NCI-H524 (cell line): Measurements from ENCODE around the gene LYPD3.
"Not testable (repeated sequence)": the region's sequence is repeated elsewhere in the genome, so short reads cannot be mapped to it uniquely, and the experiment has no call there.

Experiments
- DNase-seq, 2 experiments: peaks; one replicate each; lab custom pipeline; 2025; lab: John Stamatoyannopoulos, UW

LYPD3 gene

DNA sequence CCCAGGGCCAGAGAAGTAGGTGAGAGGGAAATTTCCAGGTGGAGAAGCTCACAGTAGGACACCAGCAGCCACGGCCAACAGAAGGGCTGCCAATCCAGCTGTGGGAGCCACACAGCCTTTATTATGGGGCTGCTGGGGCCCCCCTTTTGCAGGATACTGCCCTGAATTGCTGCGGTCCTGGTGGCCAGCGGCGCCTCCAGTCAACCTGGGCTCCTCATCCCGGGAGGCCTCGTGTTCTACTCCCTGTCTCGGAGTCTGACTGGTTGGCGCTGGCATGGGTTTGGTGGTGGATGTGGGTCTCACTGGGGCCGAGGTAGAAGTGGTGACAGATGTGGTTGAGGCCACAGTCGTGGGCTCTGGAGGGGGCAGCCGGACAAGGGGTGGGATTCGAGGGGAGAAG, 4.1 kb downstream of the LYPD3 start:
- DNase-seq: no peak

- DNase-seq: no peak
These were observed 4.9 kb downstream of the LYPD3 start for GRCh38 chr19:43460362-43461016.

DNA sequence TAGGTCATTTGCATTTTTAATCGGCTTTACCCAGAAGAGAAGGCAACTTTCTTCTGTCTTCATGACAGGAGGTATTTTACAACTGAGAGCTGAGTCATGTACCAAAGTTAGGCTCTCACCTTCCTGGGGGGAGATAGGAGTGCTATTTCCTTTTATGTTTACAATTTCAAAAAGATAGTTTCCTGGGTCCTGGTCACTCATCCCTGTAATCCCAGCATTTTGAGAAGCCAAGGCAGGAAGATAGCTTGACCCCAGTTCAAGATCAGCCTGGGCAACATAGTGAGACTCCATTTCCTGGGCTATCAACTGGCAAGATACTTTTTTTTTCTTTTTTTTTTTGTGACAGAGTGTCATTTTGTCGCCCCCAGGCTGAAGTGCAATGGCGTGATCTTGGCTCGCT, 7.6 kb downstream of the LYPD3 start:
- no peak for DNase-seq

GRCh38 chr19:43455321-43456113, 9.9 kb downstream of the LYPD3 start:
- no peak for DNase-seq

GRCh38 chr19:43454031-43454430, 11.4 kb downstream of the LYPD3 start:
- DNase-seq: no peak

- no peak for DNase-seq
These were observed 12.8 kb downstream of the LYPD3 start for GRCh38 chr19:43452582-43452981.

DNA sequence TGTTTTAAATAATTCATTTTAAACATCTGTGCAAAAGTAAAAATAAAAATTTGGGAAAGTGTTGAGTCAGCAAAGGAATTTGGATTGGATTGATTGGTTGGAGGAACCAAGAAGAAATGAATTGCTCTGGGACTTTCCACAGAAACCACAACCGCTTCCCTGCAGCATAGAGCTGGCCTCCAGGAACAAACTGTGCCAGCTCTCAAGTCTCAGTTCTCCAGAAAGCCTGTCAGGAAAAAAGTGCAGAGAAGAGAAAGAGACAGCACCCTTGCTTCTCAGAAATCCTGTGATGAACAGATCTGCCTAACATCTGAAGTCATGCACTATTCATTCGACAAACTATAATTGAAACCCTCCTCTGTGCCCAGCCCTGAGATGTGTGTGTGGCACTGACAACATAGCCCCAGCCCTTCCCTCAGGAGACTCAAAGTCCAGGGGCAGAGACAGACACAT, 14.8 kb downstream of the LYPD3 start:
- no peak for DNase-seq

GRCh38 chr19:43447655-43448054, 17.8 kb downstream of the LYPD3 start:
- no peak for DNase-seq

DNA sequence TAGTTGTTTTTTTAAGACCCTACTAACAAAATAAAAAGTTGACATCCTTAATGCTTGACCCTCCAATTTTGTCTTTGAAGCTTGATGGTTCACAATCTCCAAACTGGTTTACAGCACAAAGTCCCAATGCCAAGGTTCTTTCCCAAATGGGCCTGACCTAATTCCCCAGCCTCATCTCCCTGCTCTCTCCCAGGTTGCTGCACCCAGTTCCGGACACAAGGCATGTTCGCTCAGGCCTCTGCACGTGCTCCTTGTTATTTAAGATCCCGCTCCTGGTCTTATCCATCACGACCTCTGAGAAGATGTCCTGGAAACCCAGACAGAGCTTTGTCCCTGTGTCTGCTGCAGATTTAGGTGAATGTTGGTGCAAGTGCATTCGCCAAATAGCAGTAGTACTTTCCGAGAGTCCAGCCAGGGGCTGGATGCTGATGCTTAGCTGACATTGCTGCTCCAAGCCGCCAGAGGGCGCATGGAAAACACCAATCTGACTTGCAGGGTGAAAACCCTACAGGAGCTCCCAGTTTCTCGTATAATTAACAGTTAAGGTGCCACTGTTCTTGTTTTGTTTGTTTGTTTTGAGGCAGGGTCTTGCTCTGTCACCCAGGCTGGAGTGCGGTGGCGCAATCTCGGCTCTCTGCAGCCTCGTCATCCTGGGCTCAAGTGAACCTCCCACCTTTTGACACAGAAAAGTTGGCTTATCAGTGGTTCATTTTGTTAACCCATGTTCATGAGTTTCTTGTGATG, 18.5 kb downstream of the LYPD3 start:
- DNase-seq: peak in 1 of 2 experiments; percentile 55

DNA sequence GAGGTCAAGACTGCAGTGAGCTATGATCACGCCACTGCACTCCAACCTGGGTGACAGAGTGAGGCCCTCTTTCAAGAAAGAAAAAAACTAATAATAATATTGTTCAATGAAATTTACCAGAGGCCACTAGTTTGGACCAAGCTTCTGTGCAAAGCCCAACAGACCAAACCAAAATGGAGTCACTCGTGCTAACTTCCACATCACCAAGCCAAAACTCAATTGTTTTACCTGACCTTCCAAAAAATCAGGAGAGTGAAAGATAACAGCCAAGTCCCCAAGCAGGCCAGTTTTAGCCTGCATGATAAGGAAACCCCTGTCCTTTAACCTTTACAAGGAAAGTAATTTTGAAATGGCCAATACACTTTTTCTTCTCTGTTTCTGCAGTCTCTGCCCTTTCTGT, 20.0 kb downstream of the LYPD3 start:
- no peak for DNase-seq

- no peak for DNase-seq
These were observed 20.7 kb downstream of the LYPD3 start for GRCh38 chr19:43444531-43445287.

DNA sequence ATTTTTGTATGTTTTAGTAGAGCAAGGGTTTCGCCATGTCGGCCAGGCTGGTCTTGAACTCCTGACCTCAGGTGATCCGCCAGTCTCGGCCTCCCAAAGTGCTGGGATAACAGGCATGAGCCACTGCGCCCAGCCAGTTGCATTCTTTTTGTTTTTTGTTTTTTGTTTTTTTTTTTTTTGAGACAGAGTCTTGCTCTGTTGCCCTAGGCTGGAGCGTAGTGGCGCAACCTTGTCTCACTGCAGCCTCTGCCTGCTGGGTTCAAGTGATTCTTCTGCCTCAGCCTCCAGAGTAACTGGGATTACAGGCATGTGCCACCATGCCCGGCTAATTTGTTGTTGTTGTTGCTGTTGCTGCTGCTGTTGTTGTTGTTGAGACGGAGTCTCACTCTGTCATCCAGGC, 21.3 kb downstream of the LYPD3 start:
- not testable (repeated sequence) for DNase-seq

GRCh38 chr19:43441716-43442115, 23.7 kb downstream of the LYPD3 start:
- DNase-seq: no peak

- DNase-seq: no peak
These were observed 25.7 kb downstream of the LYPD3 start for GRCh38 chr19:43439709-43440063.

GRCh38 chr19:43439032-43439708, 26.2 kb downstream of the LYPD3 start:
- no peak for DNase-seq

GRCh38 chr19:43438291-43439031, 26.9 kb downstream of the LYPD3 start:
- peak in 1 of 2 experiments; percentile 2 for DNase-seq

GRCh38 chr19:43437712-43438111, 27.7 kb downstream of the LYPD3 start:
- DNase-seq: no peak

GRCh38 chr19:43437284-43437683, 28.1 kb downstream of the LYPD3 start:
- not testable (repeated sequence) for DNase-seq

DNA sequence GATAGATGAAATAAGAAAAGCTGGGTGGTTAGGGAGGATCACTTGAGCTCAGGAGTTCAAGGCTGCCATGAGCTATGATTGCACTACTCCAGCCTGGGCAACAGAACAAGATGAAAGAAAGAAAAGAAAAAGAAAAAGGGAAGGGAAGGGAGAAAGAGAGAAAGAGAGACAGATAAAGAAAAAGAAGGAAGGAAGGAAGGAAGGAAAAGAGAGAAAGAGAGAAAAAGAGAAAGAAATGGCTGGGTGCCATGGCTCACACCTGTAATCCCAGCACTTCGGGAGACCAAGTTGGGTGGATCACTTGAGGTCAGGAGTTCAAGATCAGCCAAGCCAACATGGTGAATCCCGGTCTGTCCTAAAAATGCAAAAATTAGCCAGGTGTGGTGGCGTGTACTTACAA, 29.6 kb downstream of the LYPD3 start:
- DNase-seq: no peak

GRCh38 chr19:43433689-43434088, 31.7 kb downstream of the LYPD3 start:
- no peak for DNase-seq

DNA sequence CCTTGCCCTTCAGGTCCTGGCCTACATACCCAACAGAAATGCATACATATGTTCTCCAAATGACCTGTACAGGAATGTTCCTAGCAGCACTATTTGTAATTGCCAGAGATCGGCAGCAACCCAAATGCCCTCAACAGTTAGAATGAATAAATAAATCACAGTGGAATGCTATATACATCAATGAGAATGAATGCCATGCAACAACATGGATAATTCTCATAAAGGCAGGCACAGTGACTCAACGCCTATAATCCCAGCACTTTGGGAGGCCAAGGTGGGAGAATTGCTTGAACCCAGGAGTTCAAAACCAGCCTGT, 32.1 kb downstream of the LYPD3 start:
- DNase-seq: no peak
